Mesothelial cell of epicardium (in vitro differentiated cells): ENCODE measurements around the gene MAGEF1. TPM values are rescaled to one million over a fixed set of nuclear protein-coding genes. Genes with fewer than 3 reads are reported as not detected.

Experiments used
- DNase-seq, 2 experiments: peaks; one replicate each; pipeline ENCODE4 v3.0.0; 2021; ENCODE audit warnings: low spot score in 2 of 2; ENCODE audit not compliant: unreplicated experiment in 2 of 2
- H3K27ac Mint-ChIP-seq: 2 replicates; pipeline ENCODE4 v1.8.0; 2021; ENCODE audit warnings: mixed read lengths
- H3K27me3 Mint-ChIP-seq: 2 replicates; pipeline ENCODE4 v1.8.0; 2021; ENCODE audit warnings: low read depth, mixed read lengths
- H3K36me3 Mint-ChIP-seq: 2 replicates; pipeline ENCODE4 v1.8.0; 2021; ENCODE audit warnings: mixed read lengths
- H3K4me1 Mint-ChIP-seq: 2 replicates; pipeline ENCODE4 v1.8.0; 2021; ENCODE audit warnings: mixed read lengths
- H3K4me3 Mint-ChIP-seq: 2 replicates; pipeline ENCODE4 v1.8.0; 2021; ENCODE audit warnings: mild to moderate bottlenecking, moderate library complexity, mixed read lengths
- H3K9me3 Mint-ChIP-seq: 2 replicates; pipeline ENCODE4 v1.8.0; 2021; ENCODE audit warnings: mixed read lengths
- total RNA-seq: library from RNA; stranded (reverse); gene quantifications from 3 replicates; pipeline ENCODE4 v1.2.1, GENCODE V29; 2021
- TF ChIP-seq, protein P1 (sequence below): fragments of 200-600 bp; sonication (generic); IDR thresholded peaks from one replicate; pipeline ENCODE4 v1.5.0; 2021; ENCODE audit warnings: antibody characterized with exemption; ENCODE audit not compliant: unreplicated experiment

Gene MAGEF1
- total RNA-seq, 1 donor from 2014 or later, result 68.4 TPM

DNA sequence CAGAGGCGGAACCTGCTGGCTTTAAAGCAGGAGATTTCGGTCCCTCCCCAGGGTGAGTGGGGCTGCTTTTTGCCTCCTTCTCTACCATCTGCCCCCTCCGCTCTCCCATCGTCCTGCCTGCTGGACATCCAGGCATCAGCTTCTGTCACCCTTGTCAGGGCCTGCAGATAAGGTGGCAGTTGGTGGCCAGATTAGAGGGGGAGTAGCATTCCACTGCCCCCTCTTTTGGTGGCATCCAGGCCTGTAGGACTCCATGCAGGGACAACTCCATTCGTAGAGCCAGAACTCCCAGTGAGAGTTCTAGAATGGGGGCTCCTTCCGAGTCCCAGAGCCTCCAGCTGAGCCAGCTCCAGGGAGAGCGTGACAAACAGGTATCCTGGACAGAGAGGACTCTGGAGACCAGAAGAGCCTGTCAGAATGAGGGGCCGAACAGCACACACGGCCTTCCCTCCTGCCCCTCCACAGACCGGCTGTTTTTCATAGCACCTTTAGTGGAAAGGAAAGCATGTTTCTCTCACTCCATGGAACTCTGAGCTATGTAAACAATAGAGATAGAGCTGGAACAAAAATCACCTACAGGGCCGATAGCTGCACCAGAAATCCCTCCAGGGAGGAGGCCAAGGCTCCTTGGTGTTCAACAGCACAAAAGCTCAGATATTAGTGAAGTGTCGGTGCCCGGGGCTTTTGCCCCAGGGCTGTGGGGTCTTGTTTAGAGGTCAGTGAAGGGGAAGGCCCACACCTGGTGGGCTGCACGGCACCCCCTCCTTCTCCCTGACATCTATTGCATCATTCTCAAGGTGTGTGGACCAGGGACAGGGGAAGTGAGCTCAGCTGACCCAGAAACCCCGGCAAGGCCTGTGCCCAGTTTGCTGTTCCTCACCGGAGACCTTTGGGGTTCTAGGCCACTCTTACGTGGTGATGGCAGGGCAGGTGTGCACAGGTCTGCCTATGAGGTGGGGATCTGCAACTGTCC is 34.2 kb downstream of the MAGEF1 start:
- H3K4me1 Mint-ChIP-seq, result peaks cover 27% of the 10 kb centered on the region
- H3K36me3 Mint-ChIP-seq, result no peaks in the 10 kb centered on the region
- no peak overlapping the region for H3K4me3 Mint-ChIP-seq
- TF ChIP-seq, protein P1, sequence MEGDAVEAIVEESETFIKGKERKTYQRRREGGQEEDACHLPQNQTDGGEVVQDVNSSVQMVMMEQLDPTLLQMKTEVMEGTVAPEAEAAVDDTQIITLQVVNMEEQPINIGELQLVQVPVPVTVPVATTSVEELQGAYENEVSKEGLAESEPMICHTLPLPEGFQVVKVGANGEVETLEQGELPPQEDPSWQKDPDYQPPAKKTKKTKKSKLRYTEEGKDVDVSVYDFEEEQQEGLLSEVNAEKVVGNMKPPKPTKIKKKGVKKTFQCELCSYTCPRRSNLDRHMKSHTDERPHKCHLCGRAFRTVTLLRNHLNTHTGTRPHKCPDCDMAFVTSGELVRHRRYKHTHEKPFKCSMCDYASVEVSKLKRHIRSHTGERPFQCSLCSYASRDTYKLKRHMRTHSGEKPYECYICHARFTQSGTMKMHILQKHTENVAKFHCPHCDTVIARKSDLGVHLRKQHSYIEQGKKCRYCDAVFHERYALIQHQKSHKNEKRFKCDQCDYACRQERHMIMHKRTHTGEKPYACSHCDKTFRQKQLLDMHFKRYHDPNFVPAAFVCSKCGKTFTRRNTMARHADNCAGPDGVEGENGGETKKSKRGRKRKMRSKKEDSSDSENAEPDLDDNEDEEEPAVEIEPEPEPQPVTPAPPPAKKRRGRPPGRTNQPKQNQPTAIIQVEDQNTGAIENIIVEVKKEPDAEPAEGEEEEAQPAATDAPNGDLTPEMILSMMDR, result no peak
- H3K9me3 Mint-ChIP-seq, result no peaks in the 10 kb centered on the region
- H3K27ac Mint-ChIP-seq, result no peak overlapping the region
- no peak for DNase-seq
- no peaks in the 10 kb centered on the region for H3K27me3 Mint-ChIP-seq

DNA sequence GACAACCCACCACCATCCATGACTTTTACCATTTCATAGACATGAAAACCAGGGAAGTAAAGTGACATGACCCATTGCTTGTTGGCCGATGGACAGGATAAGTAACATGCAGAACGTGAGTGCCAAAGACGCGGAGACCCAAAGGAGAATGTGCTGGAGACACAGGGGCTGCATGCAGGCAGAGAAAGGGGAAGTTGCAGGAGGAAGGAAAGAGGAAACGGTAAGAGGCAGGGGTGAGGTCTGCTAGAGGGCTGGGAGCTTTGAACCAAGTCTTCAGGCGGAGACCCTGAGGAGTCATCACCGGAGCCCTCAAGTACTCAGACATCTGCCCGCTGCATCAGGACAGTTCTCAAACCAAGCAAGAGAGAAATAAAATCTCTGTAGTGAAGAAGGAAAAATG is 34.9 kb downstream of the MAGEF1 start:
- H3K36me3 Mint-ChIP-seq, result no peaks in the 10 kb centered on the region
- no peaks in the 10 kb centered on the region for H3K9me3 Mint-ChIP-seq
- no peaks in the 10 kb centered on the region for H3K27me3 Mint-ChIP-seq
- peaks cover 27% of the 10 kb centered on the region for H3K4me1 Mint-ChIP-seq
- no peak overlapping the region for H3K27ac Mint-ChIP-seq
- no peak overlapping the region for H3K4me3 Mint-ChIP-seq
- no peak for DNase-seq
- TF ChIP-seq, protein P1, result no peak

DNA sequence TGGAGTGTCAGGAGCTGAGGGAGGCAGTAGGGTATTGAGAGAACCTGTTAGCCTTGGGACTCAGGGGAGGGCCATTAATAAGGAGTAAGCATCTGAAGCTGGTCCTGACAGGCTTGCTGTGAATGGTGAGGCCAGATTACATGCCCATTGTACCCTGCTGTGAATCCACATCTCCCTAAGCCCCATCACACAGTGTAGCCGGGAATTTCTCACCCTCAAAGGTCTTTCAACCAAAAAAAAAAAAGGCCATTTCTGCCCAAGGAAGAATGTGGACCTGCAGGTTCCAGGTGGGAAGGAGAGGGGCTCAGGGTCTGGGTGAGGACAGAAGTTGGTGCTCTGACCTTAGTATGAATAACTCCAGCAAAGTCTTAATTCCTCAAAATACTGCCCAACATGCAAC is 37.2 kb downstream of the MAGEF1 start:
- H3K4me1 Mint-ChIP-seq, result peaks cover 26% of the 10 kb centered on the region
- H3K27me3 Mint-ChIP-seq, result no peaks in the 10 kb centered on the region
- no peaks in the 10 kb centered on the region for H3K36me3 Mint-ChIP-seq
- no peak for DNase-seq
- H3K4me3 Mint-ChIP-seq, result no peak overlapping the region
- TF ChIP-seq, protein P1, result no peak
- no peaks in the 10 kb centered on the region for H3K9me3 Mint-ChIP-seq
- H3K27ac Mint-ChIP-seq, result no peak overlapping the region

DNA sequence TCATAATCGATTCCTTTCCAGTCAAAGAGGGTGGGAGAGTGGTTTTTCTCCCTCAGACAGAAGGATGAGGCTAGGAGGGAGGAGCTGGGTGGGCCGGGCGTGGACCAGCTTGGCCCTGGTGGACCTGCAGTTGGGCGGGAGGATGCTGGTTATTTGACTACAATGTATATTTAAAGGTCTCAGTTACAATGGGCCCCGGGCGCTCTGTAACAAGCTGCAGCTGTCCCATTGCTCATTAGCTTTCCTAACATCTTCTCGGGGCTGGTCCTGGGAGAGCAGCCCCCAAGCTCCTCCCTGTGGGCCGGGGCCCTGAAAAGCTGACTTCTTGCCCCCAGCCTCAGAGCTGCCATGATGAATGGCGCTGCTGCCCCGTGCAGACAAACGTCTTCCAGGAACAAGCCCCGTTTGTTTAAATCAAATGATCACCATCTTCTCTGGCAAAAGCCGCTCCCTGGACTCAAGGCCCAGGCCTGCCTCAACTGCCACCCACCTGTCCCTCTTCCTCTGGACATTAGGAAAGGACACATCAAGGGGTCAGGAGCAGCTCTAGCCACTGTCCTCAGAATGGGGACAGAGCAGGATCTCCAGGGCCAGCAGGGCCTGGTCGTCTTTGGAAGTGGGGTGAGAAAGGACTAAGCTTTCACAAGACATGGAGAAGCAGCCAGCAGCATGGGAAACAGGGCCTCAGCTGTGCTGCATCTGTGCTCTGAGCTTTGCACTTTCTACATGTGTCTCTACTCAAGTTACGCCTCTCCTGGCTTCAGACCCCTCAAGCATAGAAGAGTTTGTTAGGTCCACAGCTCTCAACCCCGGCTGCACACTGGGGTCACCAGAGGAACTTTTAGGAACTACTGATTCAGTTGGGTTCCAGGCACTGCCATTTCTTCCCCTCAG is 38.6 kb downstream of the MAGEF1 start:
- Mint-ChIP-seq H3K27me3 (no peaks in the 10 kb centered on the region), H3K9me3 (no peaks in the 10 kb centered on the region), H3K36me3 (no peaks in the 10 kb centered on the region), H3K4me1 (peaks cover 15% of the 10 kb centered on the region), H3K4me3 (no peak overlapping the region), H3K27ac (no peak overlapping the region)
- no peak for DNase-seq
- TF ChIP-seq, protein P1, result no peak

DNA sequence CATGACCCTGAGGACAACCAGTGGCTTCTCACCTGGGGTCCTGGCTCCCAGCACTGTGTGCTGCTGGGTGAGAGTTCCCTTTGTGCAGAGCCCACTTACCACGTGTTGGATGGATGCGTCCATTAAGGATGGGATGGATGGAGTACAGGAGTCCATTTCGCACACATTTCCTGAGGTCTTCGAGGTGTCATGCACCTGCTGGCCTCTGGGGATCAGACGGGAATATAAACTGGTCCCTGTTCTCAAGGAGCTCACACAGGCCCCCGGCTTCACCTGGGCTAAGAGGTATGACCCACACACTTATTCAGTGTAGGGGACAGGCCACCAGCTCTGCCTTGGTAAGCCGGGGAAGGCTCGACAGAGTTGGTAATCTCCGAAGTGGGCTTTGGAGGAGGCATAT is 39.5 kb downstream of the MAGEF1 start:
- no peak for DNase-seq
- no peaks in the 10 kb centered on the region for H3K9me3 Mint-ChIP-seq
- H3K4me1 Mint-ChIP-seq, result peaks cover 11% of the 10 kb centered on the region
- H3K36me3 Mint-ChIP-seq, result no peaks in the 10 kb centered on the region
- no peaks in the 10 kb centered on the region for H3K27me3 Mint-ChIP-seq
- no peak overlapping the region for H3K4me3 Mint-ChIP-seq
- no peak overlapping the region for H3K27ac Mint-ChIP-seq
- TF ChIP-seq, protein P1, result no peak
